Astrocyte (in vitro differentiated cells and primary cell): ENCODE results near the gene IL20.

ENCODE experiments used
- CTCF ChIP-seq: IDR thresholded peaks from 2 replicates; pipeline ENCODE4 v1.5.1; 2011; ENCODE audit warnings: low read depth, mild to moderate bottlenecking, inconsistent platforms, low read length, moderate library complexity; ENCODE audit not compliant: insufficient read depth
- EZH2 ChIP-seq: IDR thresholded peaks from 2 replicates; pipeline ENCODE4 v1.6.1; 2012; ENCODE audit warnings: mild to moderate bottlenecking, low read length, inconsistent platforms; ENCODE audit not compliant: insufficient read depth

- TF ChIP-seq CTCF (no peak), EZH2 (no peak)
Observed at GRCh38 chr1:206875752-206876377, 10.4 kb downstream of the IL20 start.
